Fibroblast of the aortic adventitia (primary cell): ENCODE results near the gene PLN. TPM values are rescaled to one million over a fixed set of nuclear protein-coding genes. Genes with fewer than 3 reads are reported as not detected.
A peak's percentile ranks its signal among the peaks of the same experiment; 100 is the strongest.

ENCODE experiments used
- DNase-seq: peaks from one replicate; pipeline ENCODE4 v3.0.0-alpha.2; 2010; ENCODE audit warnings: low read depth
- H3K4me3 ChIP-seq: 2 replicates; pipeline ENCODE4 v1.5.1; 2011; ENCODE audit warnings: low read depth, mild to moderate bottlenecking, control low read depth, low read length, moderate library complexity
- total RNA-seq: library from RNA; depleted of rRNA; stranded (reverse); fragments of >200 nt; gene quantifications from 2 replicates; pipeline ENCODE4 v1.2.3, GENCODE V29; 2012; ENCODE audit warnings: low replicate concordance
- TF ChIP-seq, protein P1 (sequence below): IDR thresholded peaks from 2 replicates; pipeline ENCODE4 v1.5.1; 2011; ENCODE audit warnings: mild to moderate bottlenecking, low read length, control low read depth, inconsistent platforms; ENCODE audit not compliant: insufficient read depth

PLN gene
- total RNA-seq, 1 donor: 0.27 TPM

DNA sequence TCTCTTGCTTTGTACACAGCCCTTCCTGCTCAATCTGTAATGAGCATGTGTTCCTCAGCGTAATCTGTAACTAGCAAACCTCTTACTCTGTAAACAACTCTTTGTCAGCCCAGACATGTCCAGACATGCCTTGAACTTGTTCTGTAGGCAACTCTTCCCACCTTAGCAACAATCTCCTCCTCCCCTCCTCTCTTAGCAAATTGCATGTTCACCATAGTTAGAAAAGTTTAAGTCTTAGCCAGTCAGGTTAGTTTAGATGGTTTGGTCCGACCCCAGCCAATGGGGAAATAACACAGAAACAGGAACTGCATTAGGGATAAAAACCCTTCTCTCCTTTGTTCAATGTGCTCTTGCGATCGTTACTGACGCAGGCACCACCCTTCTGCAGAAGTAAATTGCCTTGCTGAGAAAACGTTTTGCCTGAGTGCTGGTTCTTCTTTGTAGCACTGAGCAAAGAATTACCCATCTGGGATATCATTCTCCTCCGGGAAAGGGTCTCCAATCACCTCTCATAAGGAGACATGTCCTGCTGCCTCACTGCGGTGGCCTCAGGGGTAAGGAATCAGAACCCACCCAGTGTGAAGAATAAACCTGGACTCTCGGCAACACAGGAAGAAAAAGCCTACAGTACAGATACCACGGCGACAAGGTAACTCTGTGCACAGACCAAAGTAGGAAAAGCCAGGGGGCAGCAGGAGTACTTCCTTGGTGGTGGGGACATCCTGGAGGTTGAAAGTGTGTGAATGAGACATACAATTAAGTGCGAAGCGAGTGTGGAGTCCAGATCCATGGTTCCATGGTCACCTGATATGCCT is 26.2 kb downstream of the PLN start:
- no peak overlapping the region for H3K4me3 ChIP-seq
- TF ChIP-seq, protein P1, sequence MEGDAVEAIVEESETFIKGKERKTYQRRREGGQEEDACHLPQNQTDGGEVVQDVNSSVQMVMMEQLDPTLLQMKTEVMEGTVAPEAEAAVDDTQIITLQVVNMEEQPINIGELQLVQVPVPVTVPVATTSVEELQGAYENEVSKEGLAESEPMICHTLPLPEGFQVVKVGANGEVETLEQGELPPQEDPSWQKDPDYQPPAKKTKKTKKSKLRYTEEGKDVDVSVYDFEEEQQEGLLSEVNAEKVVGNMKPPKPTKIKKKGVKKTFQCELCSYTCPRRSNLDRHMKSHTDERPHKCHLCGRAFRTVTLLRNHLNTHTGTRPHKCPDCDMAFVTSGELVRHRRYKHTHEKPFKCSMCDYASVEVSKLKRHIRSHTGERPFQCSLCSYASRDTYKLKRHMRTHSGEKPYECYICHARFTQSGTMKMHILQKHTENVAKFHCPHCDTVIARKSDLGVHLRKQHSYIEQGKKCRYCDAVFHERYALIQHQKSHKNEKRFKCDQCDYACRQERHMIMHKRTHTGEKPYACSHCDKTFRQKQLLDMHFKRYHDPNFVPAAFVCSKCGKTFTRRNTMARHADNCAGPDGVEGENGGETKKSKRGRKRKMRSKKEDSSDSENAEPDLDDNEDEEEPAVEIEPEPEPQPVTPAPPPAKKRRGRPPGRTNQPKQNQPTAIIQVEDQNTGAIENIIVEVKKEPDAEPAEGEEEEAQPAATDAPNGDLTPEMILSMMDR: no peak
- no peak for DNase-seq

DNA sequence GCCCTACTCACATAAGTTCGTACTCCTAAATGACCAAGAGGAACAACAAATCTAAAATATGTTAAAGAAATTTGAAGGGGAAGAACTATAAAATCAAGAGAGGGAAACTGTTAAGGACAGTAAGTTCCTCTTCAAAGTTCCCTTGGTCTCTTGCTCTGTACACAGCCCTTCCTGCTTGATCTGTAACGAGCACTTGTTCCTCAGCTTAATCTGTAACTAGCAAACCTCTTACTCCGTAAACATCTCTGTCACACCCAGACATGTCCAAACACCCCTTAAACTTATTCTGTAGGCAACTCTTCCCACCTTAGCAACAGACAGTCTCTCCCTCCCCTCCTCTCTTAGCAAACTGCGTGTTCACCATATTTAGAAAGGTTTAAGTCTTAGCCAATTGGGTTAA is 29.9 kb downstream of the PLN start:
- no peak overlapping the region for H3K4me3 ChIP-seq
- no peak for DNase-seq
- TF ChIP-seq, protein P1: no peak

DNA sequence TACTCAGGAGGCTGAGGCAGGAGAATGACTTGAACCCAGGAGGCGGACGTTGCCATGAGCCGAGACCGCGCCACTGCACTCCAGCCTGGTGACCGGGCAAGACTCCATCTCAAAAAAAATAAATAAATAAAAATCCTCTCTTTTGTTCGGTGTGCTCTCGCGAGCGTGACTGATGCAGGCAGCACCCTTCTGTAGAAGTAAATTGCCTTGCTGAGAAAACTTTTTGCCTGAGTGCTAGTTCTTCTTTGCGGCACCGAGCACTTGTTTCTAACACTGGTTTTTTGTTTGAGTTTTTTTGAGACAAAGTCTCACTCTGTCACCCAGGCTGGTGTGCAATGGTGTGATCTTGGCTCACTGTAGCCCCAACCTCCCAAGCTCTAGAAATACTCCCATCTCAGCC is 30.5 kb downstream of the PLN start:
- DNase-seq: no peak
- TF ChIP-seq, protein P1: no peak
- H3K4me3 ChIP-seq: no peak overlapping the region

DNA sequence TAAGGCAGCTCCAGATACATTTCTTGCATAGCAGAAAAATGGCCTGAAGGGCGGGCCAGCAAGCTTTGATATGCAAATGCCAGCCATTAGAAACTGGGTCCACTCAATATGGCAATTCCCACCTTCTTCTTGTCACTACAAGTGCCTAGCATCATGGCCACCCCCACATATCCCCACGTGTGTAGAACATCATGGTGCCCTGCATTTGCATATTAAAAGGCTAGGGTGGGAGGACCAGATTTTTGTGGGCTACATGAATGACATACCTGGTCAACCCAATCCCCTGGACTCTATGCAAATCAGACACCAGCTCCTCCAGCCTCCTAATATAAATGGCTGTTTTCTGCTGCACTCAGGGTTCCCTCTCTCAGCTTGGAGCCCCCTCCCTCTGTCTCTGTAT is 31.7 kb downstream of the PLN start:
- TF ChIP-seq, protein P1: no peak
- H3K4me3 ChIP-seq: no peak overlapping the region
- DNase-seq: no peak

DNA sequence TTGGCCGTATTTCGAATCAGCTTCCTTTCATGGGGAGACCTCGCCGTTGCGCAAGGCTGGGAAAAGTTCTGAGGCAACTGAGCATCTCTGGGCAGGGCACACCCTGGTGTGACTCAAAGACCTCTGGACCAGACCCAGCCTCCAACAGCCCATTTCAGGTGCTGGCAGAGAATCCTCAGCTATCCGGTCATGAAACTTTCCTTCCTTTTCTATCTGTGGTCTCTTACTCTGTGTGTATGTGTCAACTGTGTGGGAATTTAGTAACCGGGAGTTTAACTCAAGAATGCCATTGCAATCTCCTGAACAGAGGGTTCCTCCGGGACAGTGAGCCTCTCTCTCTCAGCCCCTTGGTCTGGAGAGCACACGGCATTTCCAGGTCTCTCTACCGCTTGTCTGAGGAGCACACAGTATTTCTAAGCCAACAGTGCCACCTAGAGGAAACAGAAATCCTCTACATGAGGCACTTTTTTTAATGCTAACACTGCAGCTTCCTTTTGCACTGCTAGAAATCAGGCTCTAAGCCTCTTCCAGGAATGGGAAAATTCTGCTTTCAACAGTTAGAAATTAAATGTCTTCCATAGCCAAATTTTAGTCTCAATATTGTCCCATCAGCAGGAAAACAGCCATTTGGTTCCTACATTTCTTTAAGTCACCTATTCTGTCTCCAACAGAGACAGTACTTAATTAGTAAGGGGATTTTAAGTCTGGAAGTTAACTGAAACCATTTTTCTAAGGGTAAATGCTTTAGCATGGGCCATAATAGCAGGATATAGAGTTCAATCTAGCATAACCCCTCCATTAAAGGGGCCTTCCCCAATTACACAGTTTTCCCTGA is 32.7 kb downstream of the PLN start:
- peak; percentile 90 for DNase-seq
- H3K4me3 ChIP-seq: no peak overlapping the region
- TF ChIP-seq, protein P1: peak; percentile 70

DNA sequence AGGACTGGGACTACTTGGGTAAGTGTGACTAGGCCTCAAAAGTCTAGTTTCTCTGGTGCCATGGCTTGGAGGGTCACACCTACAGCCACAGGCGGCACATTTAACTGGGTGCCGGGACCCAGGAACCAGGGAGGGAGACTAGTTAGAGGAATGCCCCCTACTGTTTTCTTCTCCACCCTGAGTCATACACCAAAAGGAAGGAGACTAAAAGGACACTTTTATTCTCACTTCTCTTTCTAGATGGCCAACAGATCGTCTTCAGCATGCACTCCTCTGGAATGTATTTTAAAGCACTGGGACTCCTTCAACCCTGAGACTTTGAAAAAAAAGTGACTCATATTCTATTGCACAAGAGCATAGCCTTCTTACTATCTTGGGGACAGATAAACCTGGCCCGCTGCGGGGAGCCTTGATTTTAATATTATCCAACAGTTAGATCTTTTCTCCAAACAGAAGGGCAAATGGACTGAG is 33.4 kb downstream of the PLN start:
- H3K4me3 ChIP-seq: no peak overlapping the region
- TF ChIP-seq, protein P1: no peak
- DNase-seq: peak; percentile 70
